H1 (cell line): ENCODE results near the gene MACROD1. TPM values are rescaled to one million over a fixed set of nuclear protein-coding genes. Genes with fewer than 3 reads are reported as not detected.

ENCODE experiments used
- JUN ChIP-seq: IDR thresholded peaks from 2 replicates; pipeline ENCODE4 v1.6.1; 2011; ENCODE audit warnings: low read depth, mild to moderate bottlenecking, improper control_type of control experiment, low read length
- JUND ChIP-seq: IDR thresholded peaks from 2 replicates; pipeline ENCODE4 v1.6.1; 2011; ENCODE audit warnings: mild to moderate bottlenecking, improper control_type of control experiment, low read length
- POU5F1 ChIP-seq: IDR thresholded peaks from 2 replicates; pipeline ENCODE4 v1.6.1; 2011; ENCODE audit warnings: low read depth, mild to moderate bottlenecking, low read length, moderate library complexity
- USF2 ChIP-seq: IDR thresholded peaks from 2 replicates; pipeline ENCODE4 v1.6.1; 2011; ENCODE audit warnings: low read length, improper control_type of control experiment
- polyA plus RNA-seq, 7 experiments: library from polyadenylated mRNA; depleted of rRNA in 3 of 7; stranded (reverse) in 5 of 7; unstranded in 2 of 7; fragments of >200 nt in 5 of 7; fragments of 200-250 nt in 2 of 7; gene quantifications; 1 replicate in 5 of 7; 2 replicates in 1 of 7; 4 replicates in 1 of 7; pipeline versions ENCODE4 v1.2.1 to v1.2.3, GENCODE V29; 2011 to 2013; ENCODE audit warnings: missing spikeins in 2 of 7, mixed read lengths in 2 of 7
- total RNA-seq: library from RNA; stranded (reverse); fragmentation: NEBNext Ultra II Directional; extraction: Animal tissue kit (Norgen Biotek cat#: 25700); gene quantifications from 2 replicates; pipeline ENCODE4 v1.2.1, GENCODE V29; 2021

MACROD1 gene
- total and polyA plus RNA-seq, 2 of the 8 experiments (the other 6 are each of a cell fraction or from before 2014, with no cell fraction given) = 19.5 to 34.1 TPM

GRCh38 chr11:64014356-64014755 lies 151.6 kb downstream of the MACROD1 start (continued):
- TF ChIP-seq POU5F1 (no peak), JUN (no peak), USF2 (no peak), JUND (no peak)
